RCC 7860 (cell line): ENCODE data around the gene AK4.

ENCODE experiments used
- DNase-seq: peaks from one replicate; pipeline ENCODE4 v3.0.0-alpha.2; 2015; ENCODE audit warnings: low spot score
- FAIRE-seq: peaks from 2 replicates; lab custom pipeline; 2012; peaks lifted over from hg19 to GRCh38; lab: Jason Lieb, UNC

Gene AK4

GRCh38 chr1:65267683-65268082 is 119.7 kb downstream of the AK4 start:
- DNase-seq (no peak), FAIRE-seq (no peak)

GRCh38 chr1:65269612-65270011 is 121.6 kb downstream of the AK4 start:
- FAIRE-seq (no peak), DNase-seq (no peak)

GRCh38 chr1:65276197-65276939 is 128.4 kb downstream of the AK4 start:
- no peak for DNase-seq
- FAIRE-seq = no peak

GRCh38 chr1:65277605-65278347 is 129.8 kb downstream of the AK4 start:
- no peak for DNase-seq
- no peak for FAIRE-seq

GRCh38 chr1:65278376-65279069 is 130.5 kb downstream of the AK4 start:
- DNase-seq = no peak
- FAIRE-seq = no peak

GRCh38 chr1:65279070-65279779 is 131.2 kb downstream of the AK4 start:
- FAIRE-seq (no peak), DNase-seq (no peak)
